Activated CD4-positive, alpha-beta T cell treated with anti-CD3 and anti-CD28 coated beads for 36 hours (primary cell): ENCODE measurements around the gene PPIL4. TPM values are rescaled to one million over a fixed set of nuclear protein-coding genes. Genes with fewer than 3 reads are reported as not detected.
A peak's percentile ranks its signal among the peaks of the same experiment; 100 is the strongest.

Experiments used
- ATAC-seq: fragments of 200-7000 bp; cut with Tn5 transposase; one replicate; pipeline ENCODE4 v1.10.0; 2021; ENCODE audit warnings: mild to moderate bottlenecking, moderate library complexity
- CTCF ChIA-PET: fragments of 350-600 bp; sonication (Branson Sonifier 250); formaldehyde crosslinking; loops from one replicate; lab custom pipeline; 2021; ENCODE audit warnings: antibody characterized with exemption; lab: Charles Lee
- POLR2A ChIA-PET: fragments of 350-600 bp; sonication (Branson Sonifier 250); formaldehyde crosslinking; loops from one replicate; lab custom pipeline; 2021; ENCODE audit warnings: antibody characterized with exemption, inconsistent platforms; lab: Charles Lee
- DNase-seq: peaks from one replicate; pipeline ENCODE4 v3.0.0-alpha.2; 2020
- H3K27ac Mint-ChIP-seq: one replicate; pipeline ENCODE4 v1.8.0; 2021; ENCODE audit warnings: mixed read lengths
- H3K27me3 Mint-ChIP-seq: one replicate; pipeline ENCODE4 v1.8.0; 2021; ENCODE audit warnings: mixed read lengths
- H3K36me3 Mint-ChIP-seq: one replicate; pipeline ENCODE4 v1.8.0; 2021; ENCODE audit warnings: low read depth, mixed read lengths
- H3K4me1 Mint-ChIP-seq: one replicate; pipeline ENCODE4 v1.8.0; 2021; ENCODE audit warnings: mixed read lengths
- H3K4me3 Mint-ChIP-seq: one replicate; pipeline ENCODE4 v1.8.0; 2021; ENCODE audit warnings: mild to moderate bottlenecking, moderate library complexity, mixed read lengths
- H3K9me3 Mint-ChIP-seq: one replicate; pipeline ENCODE4 v1.8.0; 2021; ENCODE audit warnings: low read depth, mixed read lengths
- intact Hi-C, 2 experiments: fragments of 100-400 bp; cut with DNase I in 1 of 2; cut with micrococcal nuclease in 1 of 2; formaldehyde crosslinking; loops; one replicate each; pipeline versions ENCODE4 v1.14.2 to v1.15.1; 2022 to 2024; cut with DNase I, micrococcal nuclease
- total RNA-seq, 2 experiments: library from RNA; stranded (reverse); gene quantifications; one replicate each; pipeline ENCODE4 v1.2.3, GENCODE V29; 2021

Gene PPIL4
- total RNA-seq, 2 experiments from 2014 or later = 22.6 to 26.8 TPM

DNA sequence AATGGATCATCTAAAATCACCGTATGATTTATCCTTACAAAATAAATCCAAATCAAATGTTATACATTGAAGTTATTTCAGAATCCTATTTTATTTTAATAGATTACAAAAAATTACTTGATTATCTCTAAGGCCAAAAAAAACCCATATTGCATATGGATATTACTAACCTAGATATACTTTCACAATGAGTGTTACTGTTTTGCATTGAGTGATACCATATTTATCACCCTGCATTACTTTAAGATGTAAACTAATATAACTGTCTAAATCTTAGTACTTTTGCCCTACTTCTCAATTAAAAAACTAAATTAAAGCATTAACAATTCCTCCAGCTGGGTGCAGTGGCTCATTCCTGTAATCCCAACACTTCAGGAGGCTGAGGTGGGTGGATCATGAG is 11.1 kb downstream of the PPIL4 start:
- Mint-ChIP-seq H3K9me3 (no peaks in the 10 kb centered on the region), H3K27me3 (no peaks in the 10 kb centered on the region), H3K36me3 (peaks cover 49% of the 10 kb centered on the region), H3K4me3 (no peak overlapping the region), H3K27ac (no peak overlapping the region), H3K4me1 (peaks cover 16% of the 10 kb centered on the region)
- intact Hi-C loops = no loop called here
- DNase-seq (no peak), ATAC-seq (no peak)
- ChIA-PET CTCF (interaction anchor here (0.8 kb wide), 1 partner anchor 32 kb away, joined by 5 read pairs; no protein-coding TSS in a partner anchor), POLR2A (no interaction called here)

- H3K4me1 Mint-ChIP-seq = peaks cover 19% of the 10 kb centered on the region
- CTCF ChIA-PET = interaction anchor here (5.1 kb wide), 1 partner anchor 13 kb away, joined by 40 read pairs; no protein-coding TSS in a partner anchor
- DNase-seq (no peak), ATAC-seq (no peak)
- no peaks in the 10 kb centered on the region for H3K27me3 Mint-ChIP-seq
- POLR2A ChIA-PET = no interaction called here
- H3K4me3 Mint-ChIP-seq = no peak overlapping the region
- intact Hi-C loops = loop anchor here in 1 of 2 experiments (10.0 kb wide), 1 partner anchor 365 kb away; no protein-coding TSS in a partner anchor
- H3K36me3 Mint-ChIP-seq = peaks cover 34% of the 10 kb centered on the region
- no peak overlapping the region for H3K27ac Mint-ChIP-seq
- no peaks in the 10 kb centered on the region for H3K9me3 Mint-ChIP-seq
Observed at GRCh38 chr6:149529650-149530049, 16.2 kb downstream of the PPIL4 start.

DNA sequence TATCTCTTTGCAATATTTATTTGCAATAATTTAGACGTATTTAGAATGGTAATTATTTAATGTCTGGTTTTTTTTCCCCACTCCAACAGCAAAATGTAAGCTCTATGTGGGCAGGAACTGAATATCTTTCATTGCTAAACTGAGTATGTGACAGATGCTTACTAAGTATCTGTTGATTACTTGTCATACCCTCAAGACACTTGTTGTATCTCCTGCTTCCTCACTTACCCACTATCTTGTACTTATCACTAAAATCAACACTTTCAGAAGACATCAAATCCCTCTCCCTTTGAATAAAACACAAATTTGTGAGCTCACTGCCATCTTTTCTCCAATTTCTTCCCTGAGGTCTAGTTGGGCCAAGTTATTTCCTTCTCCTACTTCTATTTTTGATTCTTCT is 30.3 kb downstream of the PPIL4 start:
- DNase-seq (no peak), ATAC-seq (no peak)
- ChIA-PET POLR2A (interaction anchor here (1.0 kb wide), 2 partner anchors 19 to 20 kb away, joined by 3 read pairs; no protein-coding TSS in a partner anchor), CTCF (interaction anchor here (0.8 to 5.1 kb wide), 17 partner anchors 7 to 484 kb away, joined by 3 to 44 read pairs (median 19); no protein-coding TSS in a partner anchor)
- Mint-ChIP-seq H3K9me3 (peaks cover 7% of the 10 kb centered on the region), H3K27ac (peak overlapping the region; percentile 74), H3K4me3 (no peak overlapping the region), H3K4me1 (peaks cover 51% of the 10 kb centered on the region), H3K27me3 (no peaks in the 10 kb centered on the region), H3K36me3 (peaks cover 32% of the 10 kb centered on the region)
- intact Hi-C loops = loop anchor here in 1 of 2 experiments (5.0 to 10.0 kb wide), 2 partner anchors 51 to 373 kb away; no protein-coding TSS in a partner anchor

DNA sequence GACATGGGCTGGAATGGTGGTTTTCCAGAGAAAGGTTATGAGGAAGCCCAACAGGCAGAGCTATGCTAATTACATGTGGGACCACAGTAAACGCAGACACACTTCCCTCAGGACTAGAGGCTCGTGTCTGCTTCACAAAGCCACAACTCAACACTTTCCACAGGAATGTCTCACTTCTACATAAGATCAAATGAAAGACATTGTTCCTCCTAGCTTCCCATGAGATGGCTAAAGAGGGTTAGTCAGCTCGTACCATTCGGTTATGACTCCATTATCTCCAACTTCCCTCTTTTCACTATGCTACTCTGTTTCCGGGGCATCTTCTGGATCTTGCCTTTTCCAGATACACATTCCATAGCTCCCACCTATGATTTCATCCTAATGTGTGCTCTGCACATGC is 31.9 kb downstream of the PPIL4 start:
- ChIA-PET POLR2A (no interaction called here), CTCF (interaction anchor here (0.6 to 1.1 kb wide), 9 partner anchors 12 to 485 kb away, joined by 3 to 6 read pairs (median 3); no protein-coding TSS in a partner anchor)
- DNase-seq (no peak), ATAC-seq (no peak)
- intact Hi-C loops = loop anchor here in 1 of 2 experiments (10.0 kb wide), 1 partner anchor 49 kb away; no protein-coding TSS in a partner anchor
- peaks cover 55% of the 10 kb centered on the region for H3K4me1 Mint-ChIP-seq
- no peaks in the 10 kb centered on the region for H3K27me3 Mint-ChIP-seq
- H3K4me3 Mint-ChIP-seq = no peak overlapping the region
- peaks cover 39% of the 10 kb centered on the region for H3K36me3 Mint-ChIP-seq
- peaks cover 7% of the 10 kb centered on the region for H3K9me3 Mint-ChIP-seq
- no peak overlapping the region for H3K27ac Mint-ChIP-seq

DNA sequence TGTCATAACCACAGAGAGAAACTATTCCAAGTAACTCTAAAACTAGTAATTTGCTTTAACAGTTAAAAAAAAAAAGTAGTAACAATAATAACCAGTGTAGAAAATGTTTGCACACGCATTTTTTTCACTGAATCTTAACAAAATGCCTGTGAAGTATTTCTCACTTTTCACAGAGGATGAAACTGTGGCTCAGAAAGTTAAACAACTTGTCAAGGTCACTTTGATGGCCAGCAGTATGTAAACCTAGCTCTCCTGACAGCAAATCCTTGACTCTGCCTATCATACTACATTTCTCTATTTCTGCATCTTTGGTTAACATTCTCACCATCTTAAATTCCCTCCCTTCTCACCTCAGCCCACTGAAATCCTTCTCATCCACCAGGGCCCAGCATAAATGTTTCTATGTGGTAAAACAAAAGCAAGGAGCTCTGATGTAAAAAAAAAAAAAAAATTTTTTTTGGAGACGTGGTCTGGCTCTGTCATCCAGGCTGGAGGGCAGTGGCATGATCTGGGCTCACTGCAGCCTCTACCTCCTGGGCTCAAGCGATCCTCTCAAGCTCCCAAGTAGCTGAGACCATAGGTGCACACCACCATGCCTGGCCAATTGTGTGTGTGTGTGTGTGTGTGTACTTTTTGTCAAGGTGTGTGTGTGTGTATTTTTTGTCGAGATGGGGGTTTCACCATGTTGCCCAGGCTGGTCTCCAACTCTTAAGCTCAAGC is 34.9 kb downstream of the PPIL4 start:
- intact Hi-C loops = loop anchor here in 1 of 2 experiments (10.0 kb wide), 1 partner anchor 46 kb away; no protein-coding TSS in a partner anchor
- CTCF ChIA-PET = interaction anchor here (0.9 to 4.9 kb wide), 3 partner anchors 12 to 27 kb away, joined by 5 to 40 read pairs (median 13); partner anchors contain the start of gene ZC3H12D
- H3K4me1 Mint-ChIP-seq = peaks cover 61% of the 10 kb centered on the region
- peaks cover 7% of the 10 kb centered on the region for H3K9me3 Mint-ChIP-seq
- no peak overlapping the region for H3K4me3 Mint-ChIP-seq
- DNase-seq = no peak
- peak overlapping the region; percentile 84 for H3K27ac Mint-ChIP-seq
- POLR2A ChIA-PET = interaction anchor here (0.6 kb wide), 2 partner anchors 14 to 478 kb away, joined by 4 read pairs; no protein-coding TSS in a partner anchor
- H3K27me3 Mint-ChIP-seq = no peaks in the 10 kb centered on the region
- ATAC-seq = no peak
- peaks cover 45% of the 10 kb centered on the region for H3K36me3 Mint-ChIP-seq

DNA sequence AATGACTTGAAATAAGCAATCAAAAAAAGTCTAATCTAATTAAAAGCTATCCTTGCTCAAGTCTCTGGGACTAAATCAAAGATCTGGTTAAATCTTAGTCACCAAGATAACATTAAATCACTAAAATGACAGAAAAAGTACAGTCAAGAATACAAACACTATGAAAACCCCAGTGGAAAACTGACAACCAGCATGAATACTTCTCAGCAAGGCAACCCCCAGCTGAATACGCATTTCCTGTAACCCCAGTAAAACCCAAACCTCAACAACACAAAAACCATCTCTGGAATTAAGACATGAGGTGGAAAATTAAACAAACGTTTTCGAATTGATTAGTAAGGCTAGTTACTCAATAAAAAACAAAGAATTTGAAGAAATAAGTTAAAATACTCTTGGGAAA is 37.4 kb downstream of the PPIL4 start:
- H3K27me3 Mint-ChIP-seq = no peaks in the 10 kb centered on the region

DNA sequence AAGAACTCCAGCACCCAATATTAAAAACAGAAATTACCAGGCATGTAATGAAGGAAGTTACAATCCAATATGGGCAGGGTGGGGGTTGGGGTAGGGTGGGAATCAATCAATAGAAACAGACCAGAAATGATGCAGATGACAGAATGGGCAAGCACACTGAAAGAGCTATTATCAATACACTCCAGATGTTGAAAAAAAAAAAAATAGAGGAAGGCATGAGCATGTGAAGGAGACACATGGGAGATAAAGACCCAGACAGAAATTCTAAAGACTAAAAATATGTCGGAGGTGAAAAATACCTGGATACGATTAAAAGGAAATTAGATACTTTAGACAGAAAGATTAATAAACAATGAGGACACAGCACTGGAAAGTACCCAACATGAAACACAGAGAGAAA is 42.0 kb downstream of the PPIL4 start:
- H3K4me3 Mint-ChIP-seq = no peak overlapping the region
- peaks cover 42% of the 10 kb centered on the region for H3K36me3 Mint-ChIP-seq
- H3K4me1 Mint-ChIP-seq = peaks cover 71% of the 10 kb centered on the region
- intact Hi-C loops = loop anchor here in 1 of 2 experiments (10.0 kb wide), 1 partner anchor 289 kb away; no protein-coding TSS in a partner anchor
- H3K27me3 Mint-ChIP-seq = no peaks in the 10 kb centered on the region
- DNase-seq = no peak
- ATAC-seq = no peak
- ChIA-PET CTCF (interaction anchor here (0.8 to 2.4 kb wide), 4 partner anchors 13 to 475 kb away, joined by 3 to 19 read pairs (median 5); partner anchors contain the start of gene ZC3H12D), POLR2A (interaction anchor here (1.1 kb wide), 1 partner anchor 9 kb away, joined by 6 read pairs; no protein-coding TSS in a partner anchor)
- H3K27ac Mint-ChIP-seq = peak overlapping the region; percentile 28
- no peaks in the 10 kb centered on the region for H3K9me3 Mint-ChIP-seq

More for the DNA sequence above, 37.4 kb downstream of the PPIL4 start:
- intact Hi-C loops = loop anchor here (1.0 to 10.0 kb wide), 6 partner anchors 13 to 476 kb away; partner anchors contain the start of gene ZC3H12D (in 2 of the 2)
- Mint-ChIP-seq H3K27ac (peak overlapping the region; percentile 99), H3K36me3 (peaks cover 44% of the 10 kb centered on the region), H3K9me3 (no peaks in the 10 kb centered on the region), H3K4me3 (peak overlapping the region; percentile 48), H3K4me1 (peaks cover 62% of the 10 kb centered on the region)
- ATAC-seq (peak; percentile 90), DNase-seq (peak; percentile 60)
- POLR2A ChIA-PET = interaction anchor here (0.7 to 1.8 kb wide), 6 partner anchors 13 to 1552 kb away, joined by 3 to 14 read pairs (median 6); no protein-coding TSS in a partner anchor
- CTCF ChIA-PET = interaction anchor here (0.7 to 4.9 kb wide), 11 partner anchors 8 to 480 kb away, joined by 3 to 40 read pairs (median 6); partner anchors contain the start of gene ZC3H12D

DNA sequence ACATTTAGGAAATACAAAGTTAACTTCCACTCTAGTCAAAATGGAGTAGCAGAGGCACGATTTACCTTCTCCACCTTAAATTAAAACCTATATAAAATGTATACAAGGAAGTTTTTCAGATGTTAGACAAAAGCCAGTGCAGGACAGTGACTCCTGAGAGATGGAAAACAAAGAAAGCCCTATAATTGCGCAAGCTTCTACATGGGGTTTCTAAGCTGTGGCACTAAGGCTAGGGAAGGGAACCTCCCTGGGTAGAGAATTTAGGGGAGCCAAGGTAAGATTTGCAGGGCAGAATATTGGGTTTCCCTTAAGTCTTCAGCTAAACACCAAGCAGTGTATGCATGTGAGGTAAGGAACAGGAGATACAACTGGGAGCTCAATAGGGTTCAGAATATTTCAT is 42.6 kb downstream of the PPIL4 start:
- DNase-seq (no peak), ATAC-seq (no peak)
- peaks cover 70% of the 10 kb centered on the region for H3K4me1 Mint-ChIP-seq
- intact Hi-C loops = loop anchor here in 1 of 2 experiments (10.0 kb wide), 1 partner anchor 288 kb away; no protein-coding TSS in a partner anchor
- POLR2A ChIA-PET = interaction anchor here (1.1 kb wide), 1 partner anchor 8 kb away, joined by 6 read pairs; no protein-coding TSS in a partner anchor
- H3K27ac Mint-ChIP-seq = peak overlapping the region; percentile 58
- H3K4me3 Mint-ChIP-seq = no peak overlapping the region
- H3K9me3 Mint-ChIP-seq = no peaks in the 10 kb centered on the region
- CTCF ChIA-PET = interaction anchor here (0.6 to 2.4 kb wide), 8 partner anchors 9 to 475 kb away, joined by 3 to 19 read pairs (median 4); partner anchors contain the start of gene ZC3H12D
- no peaks in the 10 kb centered on the region for H3K27me3 Mint-ChIP-seq
- H3K36me3 Mint-ChIP-seq = peaks cover 43% of the 10 kb centered on the region

- H3K27ac Mint-ChIP-seq = peak overlapping the region; percentile 83
- H3K27me3 Mint-ChIP-seq = no peaks in the 10 kb centered on the region
- no peaks in the 10 kb centered on the region for H3K9me3 Mint-ChIP-seq
- no peak overlapping the region for H3K4me3 Mint-ChIP-seq
- intact Hi-C loops = loop anchor here in 1 of 2 experiments (10.0 kb wide), 1 partner anchor 287 kb away; no protein-coding TSS in a partner anchor
- ATAC-seq = no peak
- ChIA-PET CTCF (no interaction called here), POLR2A (interaction anchor here (0.7 kb wide), 1 partner anchor 89 kb away, joined by 3 read pairs; no protein-coding TSS in a partner anchor)
- H3K36me3 Mint-ChIP-seq = peaks cover 40% of the 10 kb centered on the region
- no peak for DNase-seq
- H3K4me1 Mint-ChIP-seq = peaks cover 71% of the 10 kb centered on the region
Observed at GRCh38 chr6:149501768-149502167, 44.1 kb downstream of the PPIL4 start.

DNA sequence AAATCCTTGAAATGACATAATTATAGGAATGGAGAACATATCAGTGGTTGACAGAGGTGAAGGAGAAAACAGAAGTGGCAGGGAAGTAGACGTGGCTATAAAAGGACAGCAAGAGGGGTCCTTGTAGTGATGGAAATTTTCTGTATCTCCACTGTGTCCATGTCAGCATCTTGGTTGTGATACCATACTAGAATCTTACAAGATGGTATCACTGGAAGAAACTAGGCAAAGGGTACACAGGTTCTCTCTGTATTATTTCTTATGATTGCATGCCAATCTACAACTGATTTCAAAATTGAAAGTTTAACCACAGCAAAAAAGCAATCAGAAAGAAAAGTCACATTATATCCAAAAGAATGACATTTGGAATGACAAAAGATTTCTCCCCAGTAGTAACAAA is 44.6 kb downstream of the PPIL4 start:
- no peaks in the 10 kb centered on the region for H3K9me3 Mint-ChIP-seq
- intact Hi-C loops = loop anchor here in 1 of 2 experiments (10.0 kb wide), 1 partner anchor 286 kb away; no protein-coding TSS in a partner anchor
- H3K27ac Mint-ChIP-seq = peak overlapping the region; percentile 83
- no peaks in the 10 kb centered on the region for H3K27me3 Mint-ChIP-seq
- DNase-seq (no peak), ATAC-seq (peak; percentile 20)
- POLR2A ChIA-PET = no interaction called here
- peaks cover 38% of the 10 kb centered on the region for H3K36me3 Mint-ChIP-seq
- CTCF ChIA-PET = no interaction called here
- peaks cover 73% of the 10 kb centered on the region for H3K4me1 Mint-ChIP-seq
- no peak overlapping the region for H3K4me3 Mint-ChIP-seq
